SU-DHL-6 (cell line): Measurements from ENCODE around the gene MYO15A.

Experiments used
- H2AFZ ChIP-seq: fragments of 200-600 bp; sonication (generic); 2 replicates; pipeline ENCODE4 v1.6.1; 2014; ENCODE audit warnings: low read depth, mild to moderate bottlenecking, moderate library complexity, mixed read lengths, antibody characterized with exemption, low read length; ENCODE audit not compliant: severe bottlenecking
- H3F3A ChIP-seq: fragments of 200-600 bp; shearing (Covaris generic); 2 replicates; pipeline ENCODE4 v1.6.0; 2016; ENCODE audit warnings: antibody characterized with exemption, mild to moderate bottlenecking; ENCODE audit not compliant: insufficient read depth
- H3K27ac ChIP-seq: fragments of 200-600 bp; sonication (generic); 2 replicates; pipeline ENCODE4 v1.5.1; 2016; ENCODE audit warnings: low read depth, mild to moderate bottlenecking, low read length, moderate library complexity, mixed read lengths
- H3K27me3 ChIP-seq: fragments of 200-600 bp; sonication (generic), shearing (Covaris generic); 2 replicates; pipeline ENCODE4 v1.6.0; 2014; ENCODE audit warnings: mild to moderate bottlenecking, low read length
- H3K36me3 ChIP-seq: fragments of 200-600 bp; sonication (generic); 2 replicates; pipeline ENCODE4 v1.6.1; 2014; ENCODE audit warnings: mild to moderate bottlenecking, low read length, mixed read lengths
- H3K4me2 ChIP-seq: fragments of 300-600, 200-600 bp; shearing (Covaris generic), sonication (generic); 2 replicates; pipeline ENCODE4 v1.6.0; 2014; ENCODE audit warnings: low read length, low read depth, mild to moderate bottlenecking; ENCODE audit not compliant: poor library complexity, severe bottlenecking
- H3K4me3 ChIP-seq: fragments of 200-600 bp; sonication (generic); 2 replicates; pipeline ENCODE4 v1.5.1; 2014; ENCODE audit warnings: antibody characterized with exemption, low read length, mild to moderate bottlenecking, mixed read lengths; ENCODE audit not compliant: insufficient read depth, poor library complexity, severe bottlenecking
- H3K79me2 ChIP-seq: fragments of 200-600 bp; sonication (generic); 2 replicates; pipeline ENCODE4 v1.6.1; 2014; ENCODE audit warnings: mild to moderate bottlenecking, low read length, moderate library complexity; ENCODE audit not compliant: insufficient read depth
- H3K9ac ChIP-seq: fragments of 200-600 bp; sonication (generic); 2 replicates; pipeline ENCODE4 v1.7.0; 2014; ENCODE audit warnings: mild to moderate bottlenecking, low read length
- H3K9me2 ChIP-seq: fragments of 200-600 bp; sonication (generic); replicated peaks from 2 replicates; pipeline ENCODE4 v1.6.1; 2014; ENCODE audit warnings: low read length; ENCODE audit not compliant: insufficient read depth
- H3K9me3 ChIP-seq: fragments of 200-600 bp; sonication (generic); 2 replicates; pipeline ENCODE4 v1.6.1; 2014; ENCODE audit warnings: low read length, mixed read lengths; ENCODE audit not compliant: insufficient read depth
- H4K20me1 ChIP-seq: fragments of 200-600 bp; sonication (generic); 2 replicates; pipeline ENCODE4 v1.6.1; 2014; ENCODE audit warnings: low read depth, mild to moderate bottlenecking, antibody characterized with exemption, low read length, moderate library complexity, mixed read lengths
- EZH2phosphoT487 ChIP-seq: fragments of 200-600 bp; sonication (generic), shearing (Covaris generic); conservative IDR thresholded peaks from 2 replicates; pipeline ENCODE4 v1.6.1; 2018; ENCODE audit warnings: mild to moderate bottlenecking, antibody characterized with exemption, low read length, moderate library complexity, mixed read lengths
- TF ChIP-seq, protein P1 (sequence below): fragments of 200-600 bp; sonication (generic); IDR thresholded peaks from one replicate; pipeline ENCODE4 v1.5.1; 2017; ENCODE audit warnings: antibody characterized with exemption, mild to moderate bottlenecking, low read length, moderate library complexity; ENCODE audit not compliant: insufficient read depth, poor library complexity, severe bottlenecking

The MYO15A gene

GRCh38 chr17:18156171-18156975, 47.8 kb downstream of the MYO15A start:
- Histone ChIP-seq H3K36me3 (no peaks in the 10 kb centered on the region), H2AFZ (no peak overlapping the region), H3K9me3 (no peaks in the 10 kb centered on the region), H3K79me2 (no peaks in the 10 kb centered on the region), H3K9ac (no peak overlapping the region), H3K27ac (no peak overlapping the region), H3K9me2 (no peaks in the 10 kb centered on the region), H3F3A (no peaks in the 10 kb centered on the region), H4K20me1 (no peaks in the 10 kb centered on the region), H3K4me2 (no peak overlapping the region), H3K4me3 (no peak overlapping the region), H3K27me3 (no peaks in the 10 kb centered on the region)
- TF ChIP-seq, protein P1, sequence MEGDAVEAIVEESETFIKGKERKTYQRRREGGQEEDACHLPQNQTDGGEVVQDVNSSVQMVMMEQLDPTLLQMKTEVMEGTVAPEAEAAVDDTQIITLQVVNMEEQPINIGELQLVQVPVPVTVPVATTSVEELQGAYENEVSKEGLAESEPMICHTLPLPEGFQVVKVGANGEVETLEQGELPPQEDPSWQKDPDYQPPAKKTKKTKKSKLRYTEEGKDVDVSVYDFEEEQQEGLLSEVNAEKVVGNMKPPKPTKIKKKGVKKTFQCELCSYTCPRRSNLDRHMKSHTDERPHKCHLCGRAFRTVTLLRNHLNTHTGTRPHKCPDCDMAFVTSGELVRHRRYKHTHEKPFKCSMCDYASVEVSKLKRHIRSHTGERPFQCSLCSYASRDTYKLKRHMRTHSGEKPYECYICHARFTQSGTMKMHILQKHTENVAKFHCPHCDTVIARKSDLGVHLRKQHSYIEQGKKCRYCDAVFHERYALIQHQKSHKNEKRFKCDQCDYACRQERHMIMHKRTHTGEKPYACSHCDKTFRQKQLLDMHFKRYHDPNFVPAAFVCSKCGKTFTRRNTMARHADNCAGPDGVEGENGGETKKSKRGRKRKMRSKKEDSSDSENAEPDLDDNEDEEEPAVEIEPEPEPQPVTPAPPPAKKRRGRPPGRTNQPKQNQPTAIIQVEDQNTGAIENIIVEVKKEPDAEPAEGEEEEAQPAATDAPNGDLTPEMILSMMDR: peak; percentile 19
- no peak for TF ChIP-seq EZH2phosphoT487

DNA sequence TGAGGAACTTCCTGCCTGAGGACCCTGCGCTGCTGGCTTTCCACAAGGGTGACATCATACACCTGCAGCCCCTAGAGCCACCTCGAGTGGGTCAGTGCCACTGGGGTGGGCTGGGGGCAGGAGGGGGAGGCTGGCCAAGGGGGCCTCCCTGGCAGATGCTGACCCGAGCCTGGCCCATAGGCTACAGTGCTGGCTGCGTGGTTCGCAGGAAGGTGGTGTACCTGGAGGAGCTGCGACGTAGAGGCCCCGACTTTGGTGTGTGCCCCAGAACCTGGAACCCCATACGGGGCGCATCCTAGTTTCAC, 48.4 kb downstream of the MYO15A start:
- Histone ChIP-seq H2AFZ (no peak overlapping the region), H3K9me2 (no peaks in the 10 kb centered on the region), H3K9me3 (no peaks in the 10 kb centered on the region), H3F3A (no peaks in the 10 kb centered on the region), H3K4me3 (no peak overlapping the region), H3K4me2 (no peak overlapping the region), H4K20me1 (no peaks in the 10 kb centered on the region), H3K9ac (no peak overlapping the region), H3K36me3 (no peaks in the 10 kb centered on the region), H3K27ac (no peak overlapping the region), H3K79me2 (no peaks in the 10 kb centered on the region), H3K27me3 (no peaks in the 10 kb centered on the region)
- no peak for TF ChIP-seq EZH2phosphoT487
- TF ChIP-seq, protein P1: no peak

GRCh38 chr17:18157354-18157985, 48.9 kb downstream of the MYO15A start:
- Histone ChIP-seq H4K20me1 (no peaks in the 10 kb centered on the region), H3K9me2 (no peaks in the 10 kb centered on the region), H3K9ac (no peak overlapping the region), H3K27ac (no peak overlapping the region), H3F3A (no peaks in the 10 kb centered on the region), H2AFZ (no peak overlapping the region), H3K27me3 (no peaks in the 10 kb centered on the region), H3K4me2 (peak overlapping the region; percentile 60), H3K79me2 (no peaks in the 10 kb centered on the region), H3K9me3 (no peaks in the 10 kb centered on the region), H3K36me3 (no peaks in the 10 kb centered on the region), H3K4me3 (no peak overlapping the region)
- TF ChIP-seq, protein P1: no peak
- no peak for TF ChIP-seq EZH2phosphoT487
